ENCODE measurements around the gene TET3.

DNA sequence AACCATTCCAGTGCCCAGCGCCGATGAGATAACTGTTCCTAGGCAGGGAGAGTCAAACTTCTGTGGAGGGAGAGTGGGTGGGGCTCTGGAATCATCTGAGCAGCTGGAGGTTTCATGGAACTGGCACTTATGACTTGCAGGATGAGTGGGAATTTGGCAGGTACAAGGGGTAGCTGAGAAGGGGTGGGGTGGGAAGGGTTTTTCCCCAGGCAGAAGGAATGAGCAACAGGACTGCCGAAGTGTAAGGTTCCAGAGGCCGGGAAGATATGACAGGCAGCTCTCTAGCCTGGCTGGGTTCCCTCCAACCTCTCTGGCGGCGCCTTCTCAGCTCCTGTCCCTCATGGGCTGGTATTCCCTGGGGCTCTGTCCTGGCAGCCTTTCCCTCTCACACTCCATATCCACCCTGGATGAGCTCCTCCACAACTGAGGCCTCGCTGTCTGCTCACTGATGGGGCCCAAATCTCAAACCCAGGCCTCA, 2.5 kb upstream of the TET3 start:
- TF ChIP-seq, protein P1, sequence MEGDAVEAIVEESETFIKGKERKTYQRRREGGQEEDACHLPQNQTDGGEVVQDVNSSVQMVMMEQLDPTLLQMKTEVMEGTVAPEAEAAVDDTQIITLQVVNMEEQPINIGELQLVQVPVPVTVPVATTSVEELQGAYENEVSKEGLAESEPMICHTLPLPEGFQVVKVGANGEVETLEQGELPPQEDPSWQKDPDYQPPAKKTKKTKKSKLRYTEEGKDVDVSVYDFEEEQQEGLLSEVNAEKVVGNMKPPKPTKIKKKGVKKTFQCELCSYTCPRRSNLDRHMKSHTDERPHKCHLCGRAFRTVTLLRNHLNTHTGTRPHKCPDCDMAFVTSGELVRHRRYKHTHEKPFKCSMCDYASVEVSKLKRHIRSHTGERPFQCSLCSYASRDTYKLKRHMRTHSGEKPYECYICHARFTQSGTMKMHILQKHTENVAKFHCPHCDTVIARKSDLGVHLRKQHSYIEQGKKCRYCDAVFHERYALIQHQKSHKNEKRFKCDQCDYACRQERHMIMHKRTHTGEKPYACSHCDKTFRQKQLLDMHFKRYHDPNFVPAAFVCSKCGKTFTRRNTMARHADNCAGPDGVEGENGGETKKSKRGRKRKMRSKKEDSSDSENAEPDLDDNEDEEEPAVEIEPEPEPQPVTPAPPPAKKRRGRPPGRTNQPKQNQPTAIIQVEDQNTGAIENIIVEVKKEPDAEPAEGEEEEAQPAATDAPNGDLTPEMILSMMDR (IDR thresholded peaks at IDR 0.05), result no peak
- TF ChIP-seq POLR2A (IDR thresholded peaks at IDR 0.05), result no peak
- TF ChIP-seq POLR2AphosphoS5 (IDR thresholded peaks at IDR 0.05), result no peak
